ENCODE results near the gene TTLL11.

Gene TTLL11

GRCh38 chr9:121878271-121878822 lies 214.8 kb downstream of the TTLL11 start:
- no peak for DNase-seq (ENCODE audit: low spot score)

- no peak for DNase-seq (ENCODE audit: low spot score)
These were observed 216.3 kb downstream of the TTLL11 start for GRCh38 chr9:121876658-121877271.

- no peak for DNase-seq (ENCODE audit: low spot score)
These were observed 216.9 kb downstream of the TTLL11 start for GRCh38 chr9:121876255-121876654.

GRCh38 chr9:121874524-121874923 lies 218.6 kb downstream of the TTLL11 start:
- no peak for DNase-seq (ENCODE audit: low spot score)

GRCh38 chr9:121871431-121872025 lies 221.6 kb downstream of the TTLL11 start:
- no peak for DNase-seq (ENCODE audit: low spot score)

- DNase-seq (ENCODE audit: low spot score): no peak
These were observed 222.8 kb downstream of the TTLL11 start for GRCh38 chr9:121870271-121870670.

GRCh38 chr9:121868626-121869025 lies 224.5 kb downstream of the TTLL11 start:
- DNase-seq (ENCODE audit: low spot score): no peak

- DNase-seq (ENCODE audit: low spot score): no peak
These were observed 226.2 kb downstream of the TTLL11 start for GRCh38 chr9:121866927-121867326.

- no peak for DNase-seq (ENCODE audit: low spot score)
These were observed 227.2 kb downstream of the TTLL11 start for GRCh38 chr9:121865884-121866283.

- no peak for DNase-seq (ENCODE audit: low spot score)
These were observed 228.0 kb downstream of the TTLL11 start for GRCh38 chr9:121865060-121865459.

- DNase-seq (ENCODE audit: low spot score): no peak
These were observed 229.2 kb downstream of the TTLL11 start for GRCh38 chr9:121863955-121864354.

- no peak for DNase-seq (ENCODE audit: low spot score)
These were observed 230.5 kb downstream of the TTLL11 start for GRCh38 chr9:121862371-121863332.

- DNase-seq (ENCODE audit: low spot score): no peak
These were observed 231.5 kb downstream of the TTLL11 start for GRCh38 chr9:121861501-121862180.

- DNase-seq (ENCODE audit: low spot score): no peak
These were observed 232.4 kb downstream of the TTLL11 start for GRCh38 chr9:121860744-121861143.

- DNase-seq (ENCODE audit: low spot score): no peak
These were observed 232.9 kb downstream of the TTLL11 start for GRCh38 chr9:121860213-121860612.

- DNase-seq (ENCODE audit: low spot score): no peak
These were observed 233.5 kb downstream of the TTLL11 start for GRCh38 chr9:121859646-121860045.

GRCh38 chr9:121858788-121859187 lies 234.3 kb downstream of the TTLL11 start:
- DNase-seq (ENCODE audit: low spot score): peak; percentile 56

GRCh38 chr9:121857928-121858327 lies 235.2 kb downstream of the TTLL11 start:
- no peak for DNase-seq (ENCODE audit: low spot score)

- DNase-seq (ENCODE audit: low spot score): no peak
These were observed 237.6 kb downstream of the TTLL11 start for GRCh38 chr9:121855476-121855875.

- no peak for DNase-seq (ENCODE audit: low spot score)
These were observed 239.3 kb downstream of the TTLL11 start for GRCh38 chr9:121853617-121854395.

Measured in germinal center (tissue), 1 donor.